Activated naive CD4-positive, alpha-beta T cell treated with anti-CD3 and anti-CD28 coated beads, Interleukin-2, amount 50 U/mL, for 24 hours (primary cell): ENCODE measurements around the gene DHX16.

Experiments
- H3K27ac Mint-ChIP-seq: one replicate; pipeline ENCODE4 v1.8.0; 2021; ENCODE audit warnings: mild to moderate bottlenecking, mixed read lengths
- H3K27me3 Mint-ChIP-seq: one replicate; pipeline ENCODE4 v1.8.0; 2021; ENCODE audit warnings: mixed read lengths
- H3K36me3 Mint-ChIP-seq: one replicate; pipeline ENCODE4 v1.8.0; 2021; ENCODE audit warnings: mixed read lengths
- H3K4me1 Mint-ChIP-seq: one replicate; pipeline ENCODE4 v1.8.0; 2021; ENCODE audit warnings: mixed read lengths
- H3K4me3 Mint-ChIP-seq: one replicate; pipeline ENCODE4 v1.8.0; 2021; ENCODE audit warnings: mild to moderate bottlenecking, mixed read lengths
- H3K9me3 Mint-ChIP-seq: one replicate; pipeline ENCODE4 v1.8.0; 2021; ENCODE audit warnings: mixed read lengths

DHX16 gene

DNA sequence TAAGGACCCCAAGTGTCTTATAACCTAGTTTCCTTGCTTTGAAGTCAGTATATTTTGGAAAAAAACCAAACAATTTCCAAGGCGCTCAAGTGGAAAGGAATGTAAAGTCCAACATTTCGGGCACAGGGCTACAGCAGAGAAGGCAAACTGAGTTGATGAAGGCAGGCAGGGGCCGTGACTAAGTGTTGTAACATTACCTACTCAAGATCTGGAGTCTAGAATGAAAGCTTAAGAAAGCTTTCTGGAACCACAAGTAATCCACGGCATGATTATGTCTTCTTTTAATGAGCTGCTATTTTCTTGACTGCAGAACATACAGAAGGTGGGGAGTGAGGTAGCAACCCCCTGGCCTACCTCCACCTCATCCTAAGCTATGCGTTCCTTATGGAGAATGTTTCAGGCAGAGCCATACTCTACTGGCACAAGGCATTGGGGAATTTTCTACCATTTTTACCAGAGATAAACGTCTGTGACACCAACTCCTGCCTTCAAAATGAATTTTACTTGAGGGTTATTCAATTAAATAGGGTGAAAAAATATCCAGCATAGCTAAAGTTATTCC lies 60.0 kb downstream of the DHX16 start:
- peak overlapping the region; percentile 31 for H3K27ac Mint-ChIP-seq
- H3K4me3 Mint-ChIP-seq, result peak overlapping the region; percentile 94
- no peaks in the 10 kb centered on the region for H3K27me3 Mint-ChIP-seq
- H3K4me1 Mint-ChIP-seq, result peaks cover 63% of the 10 kb centered on the region
- no peaks in the 10 kb centered on the region for H3K9me3 Mint-ChIP-seq
- peaks cover 44% of the 10 kb centered on the region for H3K36me3 Mint-ChIP-seq

DNA sequence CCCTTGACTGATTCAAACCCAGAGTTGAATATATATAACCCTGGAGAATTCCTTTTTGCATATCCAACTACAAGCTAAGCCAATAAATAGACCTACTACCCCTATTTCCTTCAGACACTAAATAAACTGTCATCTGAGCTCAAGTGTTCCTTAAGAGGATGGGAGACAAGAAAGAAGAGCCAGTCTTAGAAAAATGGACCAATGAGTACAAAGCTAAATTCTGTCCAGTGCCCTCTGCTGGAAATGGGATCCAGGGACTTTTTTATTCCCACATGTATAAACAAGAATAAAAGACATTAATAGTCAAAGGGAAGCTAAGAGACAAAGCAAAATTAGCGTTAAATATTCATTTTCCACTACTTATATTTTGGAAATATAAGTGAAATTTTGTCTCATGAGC lies 60.6 kb downstream of the DHX16 start:
- Mint-ChIP-seq H3K27ac (peak overlapping the region; percentile 66), H3K9me3 (no peaks in the 10 kb centered on the region), H3K36me3 (peaks cover 48% of the 10 kb centered on the region), H3K4me3 (no peak overlapping the region), H3K4me1 (peaks cover 68% of the 10 kb centered on the region), H3K27me3 (no peaks in the 10 kb centered on the region)

DNA sequence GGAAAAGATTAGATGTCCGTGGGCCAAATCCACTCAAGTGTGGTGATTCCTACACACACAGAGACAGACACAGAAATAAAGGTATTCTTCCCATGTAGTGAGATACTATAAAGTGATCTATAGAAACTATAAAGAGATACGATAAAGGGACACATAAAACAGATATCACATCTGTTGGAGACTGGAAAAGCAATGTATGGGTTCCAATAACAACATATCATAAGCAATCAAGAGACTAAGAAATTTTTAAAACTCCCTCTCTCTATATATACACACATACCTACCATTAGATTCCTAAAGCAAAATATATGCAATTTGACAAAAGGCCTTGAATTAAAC lies 61.0 kb downstream of the DHX16 start:
- H3K27me3 Mint-ChIP-seq, result no peaks in the 10 kb centered on the region
- peaks cover 70% of the 10 kb centered on the region for H3K4me1 Mint-ChIP-seq
- no peaks in the 10 kb centered on the region for H3K9me3 Mint-ChIP-seq
- H3K4me3 Mint-ChIP-seq, result peak overlapping the region; percentile 13
- peaks cover 45% of the 10 kb centered on the region for H3K36me3 Mint-ChIP-seq
- H3K27ac Mint-ChIP-seq, result peak overlapping the region; percentile 66

DNA sequence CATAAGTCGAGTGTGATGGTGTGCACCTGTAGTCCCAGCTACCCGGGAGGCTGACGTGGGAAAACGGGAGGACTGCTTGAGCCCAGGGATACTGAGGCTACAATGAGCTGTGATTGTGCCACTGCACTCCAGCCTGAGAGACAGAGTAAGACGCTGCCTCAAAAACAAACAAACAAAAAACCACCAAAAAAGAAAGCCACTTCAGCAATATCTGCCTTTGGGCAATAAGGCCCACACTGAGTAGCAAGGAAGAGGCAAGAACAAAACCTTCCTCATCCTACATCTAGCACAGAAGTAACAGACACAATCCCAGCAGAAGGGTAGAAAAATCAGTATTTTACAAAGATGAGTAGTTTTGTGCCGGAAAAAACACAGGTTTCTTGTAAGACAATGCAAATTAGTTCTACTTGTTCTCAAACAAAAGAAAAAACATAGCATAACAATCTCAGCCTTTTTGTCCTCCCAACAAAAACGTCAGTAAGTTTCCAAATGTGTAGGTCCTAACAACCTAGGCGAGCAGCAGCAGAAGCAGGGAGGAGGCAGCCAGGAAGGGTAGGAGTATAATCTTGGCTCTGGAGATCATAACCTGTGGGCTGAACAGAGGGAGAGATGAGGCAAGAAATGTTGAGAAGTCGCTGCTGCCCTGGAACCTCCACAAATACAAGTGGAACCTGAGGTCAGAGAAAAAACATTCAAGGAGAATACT lies 61.5 kb downstream of the DHX16 start:
- Mint-ChIP-seq H3K4me1 (peaks cover 75% of the 10 kb centered on the region), H3K4me3 (peak overlapping the region; percentile 19), H3K36me3 (peaks cover 45% of the 10 kb centered on the region), H3K27me3 (no peaks in the 10 kb centered on the region), H3K27ac (peak overlapping the region; percentile 17), H3K9me3 (no peaks in the 10 kb centered on the region)

DNA sequence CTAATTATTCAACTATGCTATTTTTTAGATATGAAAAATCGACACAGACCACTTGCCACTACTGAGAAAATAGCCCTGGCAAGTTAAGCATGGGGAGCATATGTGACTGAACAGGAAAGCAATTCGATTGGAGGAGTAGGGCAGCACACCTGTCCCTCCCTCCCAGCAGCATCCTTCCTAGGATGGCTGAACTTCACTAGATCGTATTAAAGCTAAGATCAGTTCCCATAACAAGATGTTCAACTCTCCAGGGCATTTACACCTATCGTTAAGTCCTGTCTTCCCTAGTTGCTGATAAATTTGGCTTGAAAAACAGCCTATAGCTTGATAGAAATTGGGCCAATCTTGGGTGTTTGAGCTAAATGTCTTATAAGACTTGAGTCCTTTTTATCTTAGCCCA lies 62.7 kb downstream of the DHX16 start:
- H3K4me3 Mint-ChIP-seq, result no peak overlapping the region
- H3K9me3 Mint-ChIP-seq, result no peaks in the 10 kb centered on the region
- H3K27ac Mint-ChIP-seq, result peak overlapping the region; percentile 82
- H3K4me1 Mint-ChIP-seq, result peaks cover 80% of the 10 kb centered on the region
- peaks cover 38% of the 10 kb centered on the region for H3K36me3 Mint-ChIP-seq
- no peaks in the 10 kb centered on the region for H3K27me3 Mint-ChIP-seq

DNA sequence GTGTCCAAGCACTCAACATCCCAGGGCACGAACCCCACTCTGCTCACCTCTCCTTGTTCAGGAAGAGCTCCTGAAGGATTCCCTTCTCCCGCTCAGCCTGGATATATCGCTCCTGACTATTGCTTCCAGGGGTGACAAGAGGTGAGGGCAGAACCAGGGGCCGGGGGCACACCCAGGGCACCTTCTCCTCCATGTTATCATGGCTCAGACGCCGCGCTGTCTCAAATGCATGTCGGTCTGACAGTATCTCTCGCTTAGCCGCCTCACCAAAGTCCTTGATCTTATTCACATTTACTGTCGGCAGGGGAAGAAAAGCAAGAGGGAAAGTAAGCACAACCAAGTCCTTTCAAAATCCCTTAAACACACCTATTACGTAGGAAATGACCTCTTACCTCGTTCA lies 68.8 kb downstream of the DHX16 start:
- H3K4me3 Mint-ChIP-seq, result no peak overlapping the region
- peaks cover 47% of the 10 kb centered on the region for H3K4me1 Mint-ChIP-seq
- no peak overlapping the region for H3K27ac Mint-ChIP-seq
- H3K36me3 Mint-ChIP-seq, result peaks cover 29% of the 10 kb centered on the region
- H3K9me3 Mint-ChIP-seq, result no peaks in the 10 kb centered on the region
- no peaks in the 10 kb centered on the region for H3K27me3 Mint-ChIP-seq
